IMR-90 (cell line): Measurements from ENCODE around the gene NEDD4L. TPM values are rescaled to one million over a fixed set of nuclear protein-coding genes. Genes with fewer than 3 reads are reported as not detected.

Experiments
- ATAC-seq: fragments of 200-7000 bp; cut with Tn5 transposase; 2 replicates; pipeline ENCODE4 v1.9.1; 2020; ENCODE audit warnings: low read depth, mild to moderate bottlenecking, moderate library complexity
- BruUV-seq: library from RNA; stranded (reverse); fragments of 400-500 nt; replicated peaks from 2 replicates; lab custom pipeline; 2021; lab: Mats Ljungman, UMichigan
- CTCF ChIA-PET: fragments of 300-600 bp; formaldehyde crosslinking; extraction: SDS; loops from one replicate; lab custom pipeline; 2021; ENCODE audit warnings: antibody characterized with exemption; lab: Yijun Ruan, JAX
- POLR2A ChIA-PET: fragments of 300-600 bp; sonication (Branson Sonifier 250); formaldehyde crosslinking; loops from one replicate; lab custom pipeline; 2022; ENCODE audit warnings: antibody characterized with exemption; ENCODE audit not compliant: unreplicated experiment; lab: Charles Lee
- DNase-seq: peaks from one replicate; pipeline ENCODE4 v3.0.0; 2013
- H2AFZ ChIP-seq: replicated peaks from 2 replicates; pipeline ENCODE3; 2013; ENCODE audit warnings: low read length, mild to moderate bottlenecking; ENCODE audit not compliant: poor library complexity
- H2AK5ac ChIP-seq: 2 replicates; pipeline ENCODE4 v1.6.1; 2013; ENCODE audit warnings: low read depth, low read length, inconsistent platforms
- H2AK9ac ChIP-seq: replicated peaks from 2 replicates; pipeline ENCODE3; 2013; ENCODE audit warnings: mild to moderate bottlenecking, low read depth, low read length, moderate library complexity; ENCODE audit not compliant: poor library complexity
- H2BK120ac ChIP-seq: 2 replicates; pipeline ENCODE4 v1.6.1; 2013; ENCODE audit warnings: low read depth, low read length, inconsistent platforms
- H2BK15ac ChIP-seq: 3 replicates; pipeline ENCODE4 v1.6.1; 2013; ENCODE audit warnings: low read depth, low read length, inconsistent platforms
- H2BK20ac ChIP-seq: 2 replicates; pipeline ENCODE4 v1.6.1; 2013; ENCODE audit warnings: low read depth, mild to moderate bottlenecking, inconsistent platforms, low read length, moderate library complexity
- H2BK5ac ChIP-seq: 2 replicates; pipeline ENCODE4 v1.6.1; 2013; ENCODE audit warnings: mild to moderate bottlenecking, low read depth, low read length, inconsistent platforms; ENCODE audit not compliant: poor library complexity, severe bottlenecking
- H3K14ac ChIP-seq: replicated peaks from 2 replicates; pipeline ENCODE4 v1.6.1; 2013; ENCODE audit warnings: low read depth, low read length, inconsistent platforms
- H3K18ac ChIP-seq: 2 replicates; pipeline ENCODE4 v1.6.1; 2013; ENCODE audit warnings: low read depth, low read length, control low read depth
- H3K23ac ChIP-seq: 2 replicates; pipeline ENCODE4 v1.6.1; 2013; ENCODE audit warnings: low read depth, low read length, inconsistent platforms
- H3K27ac ChIP-seq: 2 replicates; pipeline ENCODE4 v1.5.1; 2013; ENCODE audit warnings: mild to moderate bottlenecking, control low read depth, low read length; ENCODE audit not compliant: insufficient read depth
- H3K27me3 ChIP-seq: 2 replicates; pipeline ENCODE4 v1.6.1; 2013; ENCODE audit warnings: low read length; ENCODE audit not compliant: control insufficient read depth, insufficient read depth
- H3K36me3 ChIP-seq: 2 replicates; pipeline ENCODE4 v1.6.1; 2013; ENCODE audit warnings: low read length, mixed read lengths; ENCODE audit not compliant: control insufficient read depth, insufficient read depth
- H3K4ac ChIP-seq: 2 replicates; pipeline ENCODE4 v1.6.1; 2013; ENCODE audit warnings: low read depth, low read length, inconsistent platforms
- H3K4me1 ChIP-seq: 2 replicates; pipeline ENCODE4 v1.6.1; 2013; ENCODE audit warnings: low read length, mixed read lengths; ENCODE audit not compliant: control insufficient read depth, insufficient read depth
- H3K4me2 ChIP-seq: 2 replicates; pipeline ENCODE4 v1.6.1; 2013; ENCODE audit warnings: low read depth, mild to moderate bottlenecking, control low read depth, low read length, moderate library complexity
- H3K4me3 ChIP-seq: 2 replicates; pipeline ENCODE4 v1.5.1; 2013; ENCODE audit warnings: low read depth, mild to moderate bottlenecking, control low read depth, low read length, moderate library complexity; ENCODE audit not compliant: insufficient read depth
- H3K56ac ChIP-seq: 2 replicates; pipeline ENCODE4 v1.6.1; 2013; ENCODE audit warnings: low read length, inconsistent platforms; ENCODE audit not compliant: insufficient read depth; ENCODE audit errors: extremely low read depth
- H3K79me1 ChIP-seq, 2 experiments: 2 replicates each; pipeline ENCODE4 v1.6.1; 2013; ENCODE audit warnings: low read length in 2 of 2, inconsistent platforms in 1 of 2, low read depth in 1 of 2
- H3K9ac ChIP-seq: 2 replicates; pipeline ENCODE4 v1.6.1; 2013; ENCODE audit warnings: low read depth, low read length, control low read depth
- H3K9me1 ChIP-seq: 2 replicates; pipeline ENCODE4 v1.6.1; 2013; ENCODE audit warnings: low read length, inconsistent platforms; ENCODE audit not compliant: insufficient read depth
- H3K9me3 ChIP-seq: 2 replicates; pipeline ENCODE4 v1.6.1; 2013; ENCODE audit warnings: low read length; ENCODE audit not compliant: control insufficient read depth, insufficient read depth
- H4K20me1 ChIP-seq: 2 replicates; pipeline ENCODE4 v1.6.1; 2013; ENCODE audit warnings: low read length, inconsistent platforms; ENCODE audit not compliant: insufficient read depth
- H4K5ac ChIP-seq: 2 replicates; pipeline ENCODE4 v1.6.1; 2013; ENCODE audit warnings: mild to moderate bottlenecking, low read depth, low read length, control low read depth
- H4K8ac ChIP-seq, 2 experiments: 2 replicates each; pipeline ENCODE4 v1.6.1; 2013; ENCODE audit warnings: low read depth in 2 of 2, low read length in 2 of 2, control low read depth in 1 of 2, inconsistent platforms in 1 of 2
- H4K91ac ChIP-seq: 2 replicates; pipeline ENCODE4 v1.6.1; 2013; ENCODE audit warnings: low read depth, low read length, inconsistent platforms; ENCODE audit not compliant: insufficient read depth
- BHLHE40 ChIP-seq: fragments of 150-350 bp; IDR thresholded peaks from 2 replicates; pipeline ENCODE4 v1.6.1; 2016; ENCODE audit warnings: mild to moderate bottlenecking, low read depth, low read length
- CEBPB ChIP-seq: IDR thresholded peaks from 2 replicates; pipeline ENCODE4 v1.6.1; 2012; ENCODE audit warnings: low read depth, low read length, improper control_type of control experiment
- CHD1 ChIP-seq: IDR thresholded peaks from 2 replicates; pipeline ENCODE4 v1.6.1; 2012; ENCODE audit warnings: low read depth, low read length, improper control_type of control experiment
- CTCF ChIP-seq: conservative IDR thresholded peaks from 2 replicates; pipeline ENCODE4 v1.5.1; 2012; ENCODE audit warnings: mild to moderate bottlenecking, low read depth, low read length, improper control_type of control experiment
- ELK1 ChIP-seq: fragments of 150-350 bp; IDR thresholded peaks from 2 replicates; pipeline ENCODE4 v1.6.1; 2016; ENCODE audit warnings: low read depth, mild to moderate bottlenecking, low read length, moderate library complexity, borderline replicate concordance
- FOS ChIP-seq: fragments of 150-350 bp; IDR thresholded peaks from 2 replicates; pipeline ENCODE4 v1.6.1; 2016; ENCODE audit warnings: low read depth, low read length
- MAFK ChIP-seq: IDR thresholded peaks from 2 replicates; pipeline ENCODE4 v1.6.1; 2012; ENCODE audit warnings: low read depth, low read length, improper control_type of control experiment
- MAZ ChIP-seq: IDR thresholded peaks from 2 replicates; pipeline ENCODE4 v1.6.1; 2012; ENCODE audit warnings: low read depth, mild to moderate bottlenecking, low read length, improper control_type of control experiment, moderate library complexity, borderline replicate concordance
- MXI1 ChIP-seq: IDR thresholded peaks from 2 replicates; pipeline ENCODE4 v1.6.1; 2012; ENCODE audit warnings: low read depth, mild to moderate bottlenecking, low read length, moderate library complexity, borderline replicate concordance
- NFE2L2 ChIP-seq: fragments of 150-350 bp; IDR thresholded peaks from 2 replicates; pipeline ENCODE4 v1.6.1; 2016; ENCODE audit warnings: low read depth, mild to moderate bottlenecking, low read length
- POLR2A ChIP-seq: IDR thresholded peaks from 2 replicates; pipeline ENCODE4 v1.6.1; 2012; ENCODE audit warnings: mild to moderate bottlenecking, low read depth, low read length
- RAD21 ChIP-seq: IDR thresholded peaks from 2 replicates; pipeline ENCODE4 v1.6.1; 2012; ENCODE audit warnings: low read length, improper control_type of control experiment
- RCOR1 ChIP-seq: IDR thresholded peaks from 2 replicates; pipeline ENCODE4 v1.6.1; 2012; ENCODE audit warnings: mild to moderate bottlenecking, low read length, improper control_type of control experiment; ENCODE audit not compliant: insufficient replicate concordance
- RFX5 ChIP-seq: IDR thresholded peaks from 2 replicates; pipeline ENCODE4 v1.8.0; 2012; ENCODE audit warnings: low read depth, mild to moderate bottlenecking, low read length, moderate library complexity
- SMC3 ChIP-seq: fragments of 150-350 bp; IDR thresholded peaks from 2 replicates; pipeline ENCODE4 v1.6.1; 2016; ENCODE audit warnings: low read depth, mild to moderate bottlenecking, antibody characterized with exemption, low read length, moderate library complexity
- USF2 ChIP-seq: fragments of 150-350 bp; IDR thresholded peaks from 2 replicates; pipeline ENCODE4 v1.6.1; 2017; ENCODE audit warnings: mild to moderate bottlenecking, antibody characterized with exemption, low read length, low read depth
- WGBS, 2 experiments: methylation state at CpG; one replicate each; pipeline versions ENCODE4 v1.1.5 to v1.1.7; 2013; ENCODE audit warnings: missing lambda C conversion rate in 2 of 2; ENCODE audit not compliant: insufficient read length in 1 of 2; ENCODE audit errors: extremely low coverage in 2 of 2; 5-methylcytosine and 5-hydroxymethylcytosine counted together
- dilution Hi-C: fragments of 300-500 bp; cut with HindIII; formaldehyde crosslinking; loops from one replicate; pipeline ENCODE4 v1.14.3; 2018; ENCODE audit warnings: low sequenced_read_pairs; ENCODE audit not compliant: unreplicated experiment
- in situ Hi-C: fragments of 300-500 bp; cut with MboI; formaldehyde crosslinking; loops from 3 replicates; pipeline ENCODE4 v1.14.3; 2019; ENCODE audit warnings: low sequenced_read_pairs, inconsistent platforms, mixed read lengths
- intact Hi-C: fragments of 100-400 bp; cut with micrococcal nuclease; formaldehyde crosslinking; loops from 2 replicates; pipeline ENCODE4 v1.10.0; 2022
- polyA plus RNA-seq, 3 experiments: library from polyadenylated mRNA; depleted of rRNA; stranded (reverse); fragments of >200 nt; gene quantifications; 2 replicates each; pipeline ENCODE4 v1.2.3, GENCODE V29; 2012; ENCODE audit warnings: low replicate concordance in 1 of 3
- total RNA-seq: library from RNA; depleted of rRNA; stranded (reverse); fragments of >200 nt; gene quantifications from 2 replicates; pipeline ENCODE4 v1.2.3, GENCODE V29; 2012

Gene NEDD4L
- total and polyA plus RNA-seq, 2 of the 4 experiments (the other 2 are of a cell fraction): 10.0 to 10.9 TPM

GRCh38 chr18:58047556-58047882 lies 3.5 kb downstream of the NEDD4L start:
- WGBS, 2 experiments: no CpG with 5 or more reads among the region's 3 CpGs
- intact Hi-C loops: loop anchor here (10.0 kb wide), 1 partner anchor 243 kb away; the partner anchor contains the start of gene ATP8B1
- Histone ChIP-seq H3K56ac (no peak overlapping the region), H2BK120ac (no peak overlapping the region), H3K4me2 (no peak overlapping the region), H3K36me3 (no peaks in the 10 kb centered on the region), H3K4me3 (no peak overlapping the region), H2AK9ac (no peak overlapping the region), H3K14ac (no peak overlapping the region), H3K23ac (no peak overlapping the region), H4K5ac (no peak overlapping the region), H2AK5ac (no peak overlapping the region), H2AFZ (no peak overlapping the region), H4K8ac (no peak overlapping the region), H3K9me1 (no peaks in the 10 kb centered on the region; the same call in 1 of the 2 replicates), H3K4ac (no peak overlapping the region), H4K91ac (no peak overlapping the region), H3K27me3 (no peaks in the 10 kb centered on the region), H3K9ac (no peak overlapping the region), H2BK20ac (no peak overlapping the region), H4K20me1 (0 out of 2 replicates have a peak, but pooled peaks cover 6% of the 10 kb centered on the region), H3K4me1 (peaks cover 5% of the 10 kb centered on the region), H2BK15ac (no peak overlapping the region), H3K9me3 (no peaks in the 10 kb centered on the region), H2BK5ac (no peak overlapping the region), H3K79me1 (peaks cover 0 to 25% of the 10 kb centered on the region in 2 experiments; a peak in 2 of 4 replicates), H3K27ac (no peak overlapping the region), H3K18ac (no peak overlapping the region)
- ATAC-seq (no peak), DNase-seq (no peak)
- BruUV-seq: no TSS peak
- no peak for TF ChIP-seq USF2
- no peak for TF ChIP-seq CTCF
- TF ChIP-seq POLR2A: no peak
- no peak for TF ChIP-seq SMC3
- TF ChIP-seq RFX5: no peak
- TF ChIP-seq MAFK: no peak
- TF ChIP-seq CEBPB: no peak
- no peak for TF ChIP-seq RAD21
- no peak for TF ChIP-seq MXI1
- no peak for TF ChIP-seq MAZ
- no peak for TF ChIP-seq NFE2L2
- no peak for TF ChIP-seq ELK1
- no peak for TF ChIP-seq BHLHE40
- TF ChIP-seq FOS: no peak
- no peak for TF ChIP-seq RCOR1
- TF ChIP-seq CHD1: no peak
- ChIA-PET POLR2A (no interaction called here), CTCF (no interaction called here)
- in situ Hi-C loops: loop anchor here (10.0 kb wide), 1 partner anchor 717 kb away; no protein-coding TSS in a partner anchor
- dilution Hi-C loops: no loop called here
